Subcutaneous adipose tissue (tissue), 4 donors: ENCODE data around the gene REPS1. TPM values are rescaled to one million over a fixed set of nuclear protein-coding genes. Genes with fewer than 3 reads are reported as not detected.

Experiments
- CTCF ChIP-seq: fragments of 450-650 bp; IDR thresholded peaks from one replicate; pipeline ENCODE4 v1.5.1; 2016; ENCODE audit warnings: low read depth, mild to moderate bottlenecking, control low read depth, antibody characterized with exemption, moderate library complexity
- total RNA-seq, 4 donors: library from RNA; depleted of rRNA; stranded (reverse); fragments of >200 nt; gene quantifications; one replicate each; pipeline ENCODE4 v1.1.0, GENCODE V29; 2016

Gene REPS1
- total RNA-seq, 4 donors from 2014 or later: 27.1 to 47.3 (median 33.1) TPM

GRCh38 chr6:139011980-139012379, 23.9 kb upstream of the REPS1 start:
- no peak for TF ChIP-seq CTCF

- no peak for TF ChIP-seq CTCF
Measured at GRCh38 chr6:139010674-139011073, 22.6 kb upstream of the REPS1 start.

GRCh38 chr6:139008117-139008516, 20.1 kb upstream of the REPS1 start:
- TF ChIP-seq CTCF: no peak

- TF ChIP-seq CTCF: no peak
Measured at GRCh38 chr6:139007428-139007827, 19.4 kb upstream of the REPS1 start.

- no peak for TF ChIP-seq CTCF
Measured at GRCh38 chr6:139006477-139006876, 18.4 kb upstream of the REPS1 start.

GRCh38 chr6:139003751-139004150, 15.7 kb upstream of the REPS1 start:
- TF ChIP-seq CTCF: no peak

GRCh38 chr6:138999949-139000725, 12.1 kb upstream of the REPS1 start:
- TF ChIP-seq CTCF: no peak
